AG09319 (cell line): Measurements from ENCODE around the gene ANXA2R.

Source experiments
- DNase-seq: peaks from one replicate; pipeline ENCODE4 v3.0.0-alpha.2; 2010; ENCODE audit warnings: low read depth; ENCODE audit errors: extremely low read depth
- CTCF ChIP-seq: IDR thresholded peaks from 2 replicates; pipeline ENCODE4 v1.5.1; 2011; ENCODE audit warnings: low read depth, mild to moderate bottlenecking, inconsistent platforms, low read length, moderate library complexity

Gene ANXA2R

GRCh38 chr5:43007911-43008362 lies 32.2 kb downstream of the ANXA2R start:
- TF ChIP-seq CTCF = peak; percentile 14
- no peak for DNase-seq

- no peak for TF ChIP-seq CTCF
- DNase-seq = peak; percentile 82
These were observed 32.7 kb downstream of the ANXA2R start for GRCh38 chr5:43007246-43007910.

GRCh38 chr5:43006424-43007202 lies 33.5 kb downstream of the ANXA2R start:
- no peak for DNase-seq
- no peak for TF ChIP-seq CTCF

GRCh38 chr5:43005031-43005430 lies 35.1 kb downstream of the ANXA2R start:
- DNase-seq = no peak
- no peak for TF ChIP-seq CTCF

GRCh38 chr5:43001748-43002147 lies 38.4 kb downstream of the ANXA2R start:
- DNase-seq = no peak
- no peak for TF ChIP-seq CTCF

GRCh38 chr5:43000914-43001313 lies 39.2 kb downstream of the ANXA2R start:
- DNase-seq = no peak
- no peak for TF ChIP-seq CTCF

- no peak for DNase-seq
- no peak for TF ChIP-seq CTCF
These were observed 39.8 kb downstream of the ANXA2R start for GRCh38 chr5:43000111-43000840.
